ENCODE results near the gene DAP3.
"Not testable (repeated sequence)": the region's sequence is repeated elsewhere in the genome, so short reads cannot be mapped to it uniquely, and the experiment has no call there.

DNA sequence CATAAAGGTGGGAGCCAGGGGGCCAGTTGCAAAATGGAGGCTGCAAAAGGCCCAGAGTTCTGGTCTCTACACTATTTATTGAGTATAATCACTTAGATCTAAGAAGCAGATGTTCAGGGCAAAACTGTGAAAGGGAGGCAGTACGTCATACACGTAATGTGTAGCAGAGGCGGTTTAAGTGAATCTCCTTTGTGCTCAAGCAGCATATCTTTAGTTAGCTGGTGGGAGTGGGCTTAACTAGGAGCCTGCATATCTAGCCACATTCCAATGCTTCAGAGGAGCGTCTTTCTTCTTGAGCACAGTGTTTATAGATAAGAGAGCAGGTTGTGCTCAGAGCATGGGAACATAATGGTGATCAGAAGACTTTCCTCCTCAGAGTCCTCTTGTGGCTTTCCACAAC lies 10.2 kb downstream of the DAP3 start:
- TF ChIP-seq, protein P1, sequence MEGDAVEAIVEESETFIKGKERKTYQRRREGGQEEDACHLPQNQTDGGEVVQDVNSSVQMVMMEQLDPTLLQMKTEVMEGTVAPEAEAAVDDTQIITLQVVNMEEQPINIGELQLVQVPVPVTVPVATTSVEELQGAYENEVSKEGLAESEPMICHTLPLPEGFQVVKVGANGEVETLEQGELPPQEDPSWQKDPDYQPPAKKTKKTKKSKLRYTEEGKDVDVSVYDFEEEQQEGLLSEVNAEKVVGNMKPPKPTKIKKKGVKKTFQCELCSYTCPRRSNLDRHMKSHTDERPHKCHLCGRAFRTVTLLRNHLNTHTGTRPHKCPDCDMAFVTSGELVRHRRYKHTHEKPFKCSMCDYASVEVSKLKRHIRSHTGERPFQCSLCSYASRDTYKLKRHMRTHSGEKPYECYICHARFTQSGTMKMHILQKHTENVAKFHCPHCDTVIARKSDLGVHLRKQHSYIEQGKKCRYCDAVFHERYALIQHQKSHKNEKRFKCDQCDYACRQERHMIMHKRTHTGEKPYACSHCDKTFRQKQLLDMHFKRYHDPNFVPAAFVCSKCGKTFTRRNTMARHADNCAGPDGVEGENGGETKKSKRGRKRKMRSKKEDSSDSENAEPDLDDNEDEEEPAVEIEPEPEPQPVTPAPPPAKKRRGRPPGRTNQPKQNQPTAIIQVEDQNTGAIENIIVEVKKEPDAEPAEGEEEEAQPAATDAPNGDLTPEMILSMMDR (IDR thresholded peaks at IDR 0.05) = not testable (repeated sequence)
- TF ChIP-seq EP300, POLR2AphosphoS5 (IDR thresholded peaks at IDR 0.05): not testable (repeated sequence)

All from upper lobe of left lung (tissue), 4 donors.